COLO668 (cell line): ENCODE data around the gene GPR139.

Experiments
- DNase-seq: peaks from one replicate; lab custom pipeline; 2025; ENCODE audit not compliant: unreplicated experiment; lab: John Stamatoyannopoulos, UW

GPR139 gene

DNA sequence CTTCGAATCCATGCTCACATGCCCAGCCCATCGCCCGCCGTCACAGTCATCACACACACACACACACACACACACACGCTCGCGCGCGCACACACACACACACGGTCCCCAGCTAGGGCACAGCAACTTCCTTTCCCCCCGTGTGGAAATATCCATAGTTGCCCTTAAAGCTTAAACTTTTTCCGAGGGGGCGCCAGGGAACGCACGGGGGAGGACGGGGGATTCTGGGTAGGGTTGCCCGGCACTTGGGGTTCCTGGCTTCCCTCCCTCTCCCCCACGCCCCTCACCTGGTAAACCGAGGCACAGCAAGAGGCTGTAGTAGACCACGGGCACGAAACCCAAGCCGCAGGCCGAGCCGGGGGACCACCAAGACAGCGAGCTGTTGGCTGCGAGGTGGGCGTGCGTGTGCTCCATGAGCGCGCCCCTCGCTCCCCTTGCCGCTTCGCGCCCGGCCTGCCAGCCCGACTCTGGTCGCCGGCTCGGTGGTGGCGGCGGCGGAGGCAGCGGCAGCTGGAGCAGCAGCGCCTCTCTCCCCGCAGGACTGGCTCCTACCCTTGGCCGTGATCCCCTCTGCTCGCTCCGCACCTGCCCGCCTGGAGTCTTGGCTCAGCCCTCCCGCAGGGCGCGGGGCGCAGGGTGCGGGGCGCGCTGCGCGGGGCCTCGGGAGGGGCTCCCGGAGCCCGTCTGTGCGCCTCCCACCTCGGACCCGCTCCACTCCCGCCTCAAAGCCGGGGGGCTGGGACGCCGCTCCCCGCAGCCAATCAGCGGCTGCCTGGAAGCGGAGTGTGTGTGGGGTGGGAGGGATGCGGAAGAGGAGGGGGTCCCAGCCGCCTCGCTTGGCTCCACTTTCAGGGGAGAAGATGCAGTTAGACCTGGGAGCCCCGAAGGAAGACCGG is at the start of gene GPR139:
GPR139 (minus strand) TSS at position 688 of the 896 bp plus-strand sequence; CDS start at position 414, 274 bp downstream.
- DNase-seq: peak; percentile 6

DNA sequence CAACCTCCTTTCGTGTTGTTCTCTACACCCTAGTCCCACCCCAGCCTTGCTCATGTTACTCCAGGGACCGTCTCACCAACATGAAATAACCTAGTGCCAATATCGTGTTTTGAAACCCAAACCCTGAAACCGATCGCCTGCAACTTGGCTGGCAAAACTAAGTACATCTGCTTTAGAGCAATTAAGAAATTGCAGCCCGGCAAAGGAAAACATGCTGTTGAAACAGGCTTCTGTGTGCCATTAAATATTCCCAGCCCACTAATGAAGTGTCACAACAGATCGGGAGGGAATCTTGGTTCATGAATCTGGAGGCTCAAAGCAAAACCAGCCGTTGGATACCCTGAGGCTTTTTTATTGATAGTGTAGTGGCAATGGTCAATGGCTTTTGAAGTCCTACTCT is 48.3 kb upstream of the GPR139 start:
- DNase-seq: no peak

DNA sequence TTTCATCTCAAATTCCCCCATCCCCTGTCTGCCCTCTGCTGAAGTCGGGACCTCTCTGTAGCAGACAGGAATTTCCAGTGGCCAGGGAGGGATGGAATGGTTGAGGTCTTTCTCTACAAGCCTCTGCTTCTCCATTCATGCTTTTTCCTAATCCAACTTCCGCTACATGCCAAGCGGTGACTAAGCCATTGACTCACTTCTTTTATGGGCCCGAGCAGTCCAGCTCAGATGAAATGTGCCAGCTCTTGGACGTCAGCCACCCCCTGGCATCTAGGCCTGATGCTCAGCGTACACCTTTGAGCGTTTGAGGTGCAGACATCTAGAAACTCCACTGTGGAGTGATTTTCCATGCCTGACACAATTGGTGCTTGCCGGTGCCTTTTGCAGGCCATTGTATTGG is 40.7 kb upstream of the GPR139 start:
- DNase-seq: no peak

DNA sequence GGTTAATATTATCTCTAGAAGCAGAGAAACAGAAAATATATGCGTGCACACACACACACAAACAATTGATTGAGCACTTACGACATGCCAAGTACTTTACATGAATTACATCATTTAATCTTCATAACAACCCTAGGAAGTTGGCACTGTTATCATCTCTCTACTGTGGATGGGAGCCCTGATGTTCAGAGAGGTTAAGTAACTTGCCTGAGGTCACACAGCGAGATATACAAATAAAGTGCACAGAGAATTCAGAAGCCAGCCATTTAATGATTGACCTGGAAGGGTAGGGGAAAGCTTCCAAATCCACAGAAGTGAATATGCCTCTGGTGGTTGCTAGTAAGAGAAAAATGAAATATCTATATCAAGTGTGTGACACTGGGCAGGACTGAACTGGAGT is 37.5 kb upstream of the GPR139 start:
- no peak for DNase-seq

DNA sequence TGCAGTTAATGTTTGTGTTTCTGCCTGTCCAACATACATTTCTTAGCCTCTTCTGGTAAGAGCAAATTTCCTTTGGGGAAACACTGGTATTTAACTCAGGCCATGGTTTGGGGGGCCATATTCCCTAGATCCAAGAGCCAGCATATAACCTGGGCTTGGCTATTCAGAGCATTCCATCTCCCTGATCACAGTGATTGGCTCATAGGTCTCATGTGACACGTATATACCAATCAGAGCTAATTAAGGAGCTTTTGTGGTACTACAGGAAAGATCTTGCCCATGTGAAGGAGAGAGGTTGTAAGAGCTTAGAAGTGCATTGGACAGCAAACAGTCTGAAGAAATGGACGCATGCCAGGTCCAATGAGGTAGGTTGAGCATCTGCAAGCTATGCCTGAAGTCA is 33.4 kb upstream of the GPR139 start:
- no peak for DNase-seq

DNA sequence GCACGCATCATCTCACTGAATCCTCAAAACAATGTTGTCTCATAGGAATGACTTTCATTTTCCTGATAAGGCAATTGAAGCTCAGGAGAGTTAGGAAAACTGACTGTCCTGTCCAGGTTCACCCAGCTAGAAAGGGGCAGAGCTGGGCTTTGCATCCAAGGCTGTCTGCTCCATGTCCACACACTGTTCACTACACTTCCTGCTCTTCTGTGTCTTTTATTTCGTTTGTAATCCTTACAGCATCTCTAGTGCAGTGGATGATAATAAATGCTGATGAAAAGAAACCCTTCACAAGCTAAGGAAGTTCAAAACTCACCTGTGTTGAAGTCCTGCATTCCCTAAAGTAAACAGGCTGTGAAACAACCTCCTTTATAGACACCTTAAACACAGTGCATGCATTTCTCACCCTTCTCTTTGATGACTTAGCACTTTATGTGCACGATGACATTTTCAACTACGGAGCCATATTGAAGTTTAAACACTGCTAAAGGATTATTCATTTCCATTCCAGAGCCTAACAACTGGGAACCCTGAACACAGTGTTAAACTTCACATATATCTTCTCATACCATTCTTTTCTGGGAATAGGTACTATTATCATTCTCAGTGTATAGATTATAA is 31.0 kb upstream of the GPR139 start:
- DNase-seq: no peak

DNA sequence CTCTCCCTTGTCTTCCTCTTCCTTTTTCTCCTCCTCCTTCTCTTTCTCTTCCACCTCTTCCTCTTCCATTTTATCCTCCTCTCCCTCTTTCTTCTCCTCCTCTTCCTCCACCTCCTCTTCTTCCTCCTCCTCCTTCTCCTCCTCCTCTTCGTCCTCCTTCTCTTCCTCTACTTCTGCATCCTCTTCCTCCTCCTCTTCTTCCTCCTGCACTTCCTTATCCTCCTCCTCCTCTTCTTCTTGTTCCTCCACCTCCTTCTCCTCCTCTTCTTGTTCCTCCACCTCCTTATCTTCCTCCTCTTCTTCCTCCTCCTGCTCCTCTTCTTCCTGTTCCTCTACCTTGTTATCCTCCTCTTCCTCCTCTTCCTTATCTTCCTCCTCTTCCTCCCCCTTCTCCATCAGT is 28.8 kb upstream of the GPR139 start:
- DNase-seq: no peak

DNA sequence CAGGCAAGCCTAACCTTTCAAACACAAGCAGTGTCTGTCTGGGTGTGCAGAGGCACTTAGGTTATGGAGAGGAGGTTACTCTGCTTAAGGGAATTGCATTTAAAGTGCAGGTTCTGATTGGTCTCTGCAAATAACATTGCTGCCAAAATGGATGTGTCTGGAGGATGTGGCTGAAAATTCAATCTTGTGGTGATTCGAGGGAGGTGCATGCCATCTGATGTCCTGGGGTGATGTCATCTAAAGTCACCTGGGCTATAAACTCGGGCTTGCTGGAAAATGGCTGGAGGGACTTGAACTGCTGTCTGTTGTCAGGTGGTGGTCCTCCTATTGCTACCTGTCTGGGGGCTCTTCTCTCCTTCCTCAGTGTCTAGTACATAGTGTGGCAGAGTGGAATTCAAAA is 28.3 kb upstream of the GPR139 start:
- no peak for DNase-seq

DNA sequence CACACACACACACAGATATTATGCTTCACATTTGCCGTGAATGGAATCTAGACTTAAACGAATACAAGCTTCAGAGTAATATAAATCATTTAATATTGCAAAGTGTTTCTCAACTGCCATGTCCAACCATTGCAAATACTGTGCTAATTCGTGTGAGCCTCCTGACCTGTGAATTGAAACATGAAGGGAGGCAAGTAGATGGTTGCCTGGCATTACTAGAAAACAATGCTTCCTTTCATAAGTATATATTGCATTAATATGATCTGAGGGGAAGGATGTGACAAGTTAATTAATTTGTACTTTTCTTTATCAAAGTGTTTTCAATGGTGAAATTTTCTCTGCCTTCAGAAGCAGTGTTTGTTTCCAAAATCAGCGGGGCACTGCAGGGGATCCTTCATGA is 25.7 kb upstream of the GPR139 start:
- no peak for DNase-seq

DNA sequence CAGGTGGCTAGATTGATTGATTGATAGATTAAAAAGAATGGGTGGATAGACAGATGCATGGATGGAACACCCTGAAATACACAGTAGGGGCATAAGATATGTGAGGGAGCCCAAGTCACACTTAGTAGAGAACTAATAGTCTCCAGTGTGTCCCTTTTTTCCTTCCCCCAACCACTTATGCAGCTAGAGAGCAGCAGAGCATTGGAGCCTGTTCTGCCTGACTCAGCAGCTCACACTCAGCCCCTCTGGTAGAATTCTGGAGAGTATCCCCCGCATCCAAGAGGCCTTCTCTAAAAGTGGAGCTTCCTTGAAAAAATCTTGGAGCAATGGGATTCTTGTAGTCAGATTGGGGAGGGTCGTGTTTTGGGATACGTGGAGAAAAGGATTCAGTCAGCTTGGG is 20.5 kb upstream of the GPR139 start:
- DNase-seq: no peak

DNA sequence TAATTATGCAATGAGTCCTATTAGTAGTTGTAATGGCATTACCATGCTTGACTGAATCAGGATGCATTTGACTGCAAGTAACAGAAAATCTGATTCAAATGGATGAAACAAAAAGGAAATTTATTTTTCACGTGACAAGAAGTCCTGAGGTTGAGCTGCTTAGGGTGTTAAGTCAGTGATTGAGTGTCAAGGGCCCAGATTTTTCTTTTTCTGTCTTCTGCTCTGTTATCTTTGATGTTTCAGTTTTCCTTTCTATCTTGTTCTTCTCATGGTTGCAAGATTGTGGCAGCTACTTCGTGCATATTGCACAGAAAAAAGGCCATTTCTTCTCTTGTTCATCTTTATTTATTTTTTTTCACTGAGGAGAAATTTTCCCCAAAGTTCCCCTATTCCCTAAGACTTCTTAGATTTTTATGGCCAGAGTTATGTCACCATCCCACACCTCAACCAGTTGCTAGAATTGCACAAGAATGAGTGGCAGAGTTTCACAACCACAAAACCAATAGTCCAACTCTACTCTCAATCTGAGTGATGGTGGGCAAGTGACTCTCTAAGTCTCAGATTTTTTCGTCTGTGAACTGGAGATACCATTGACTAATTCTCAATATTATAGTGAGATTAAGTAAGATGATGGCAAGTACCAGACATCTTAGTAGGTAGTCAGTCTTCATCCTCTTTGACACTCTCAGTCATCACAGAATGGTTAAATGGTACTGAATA is 15.7 kb upstream of the GPR139 start:
- no peak for DNase-seq

DNA sequence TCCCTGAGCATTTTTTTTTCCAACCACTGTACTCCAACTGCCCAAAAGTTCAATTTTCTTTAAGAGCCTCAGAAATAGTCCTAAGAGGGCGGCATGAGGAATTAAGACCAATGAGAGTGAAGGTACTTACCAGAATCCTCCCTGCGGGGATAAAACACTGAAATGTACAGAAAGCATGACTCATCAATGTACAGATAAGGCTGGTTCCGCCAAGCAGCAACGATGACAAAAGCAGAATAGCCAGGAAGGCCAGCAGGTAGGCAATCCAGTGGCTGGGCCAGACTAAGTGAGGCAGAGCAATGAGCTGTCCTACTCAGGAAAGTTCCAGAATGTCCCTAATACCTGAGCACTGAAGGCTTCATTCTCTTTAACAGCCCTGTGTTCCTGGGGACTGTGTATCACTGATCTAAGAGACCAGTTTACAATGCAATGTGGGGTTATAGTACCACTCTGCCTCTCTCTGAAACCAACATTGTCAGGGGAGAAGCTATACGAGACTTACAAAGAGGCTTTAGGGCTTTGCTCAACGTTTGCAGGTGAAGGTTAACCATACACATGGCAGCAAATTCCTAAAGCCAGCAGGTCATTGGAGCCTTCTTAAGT is 11.0 kb upstream of the GPR139 start:
- DNase-seq: peak; percentile 13

DNA sequence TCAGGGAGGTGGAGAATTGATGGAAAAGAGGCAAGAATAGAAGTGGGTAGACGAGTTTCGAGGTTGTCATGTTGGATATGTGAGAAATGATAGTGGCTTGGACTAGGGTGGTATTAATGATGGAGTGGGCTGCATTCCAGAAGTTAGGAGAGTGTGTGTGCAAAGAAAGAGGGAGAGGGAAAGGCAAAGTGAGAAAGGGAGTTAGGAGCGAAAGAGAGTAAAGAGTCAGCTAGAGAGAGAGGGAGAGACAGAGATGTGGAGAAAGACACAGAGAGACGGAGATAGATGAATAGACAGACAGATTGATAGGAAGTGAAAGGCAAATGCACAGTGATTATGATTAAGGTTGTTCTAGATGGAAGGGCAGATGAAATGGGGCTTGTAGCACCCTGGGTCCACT is 5.4 kb upstream of the GPR139 start:
- no peak for DNase-seq

DNA sequence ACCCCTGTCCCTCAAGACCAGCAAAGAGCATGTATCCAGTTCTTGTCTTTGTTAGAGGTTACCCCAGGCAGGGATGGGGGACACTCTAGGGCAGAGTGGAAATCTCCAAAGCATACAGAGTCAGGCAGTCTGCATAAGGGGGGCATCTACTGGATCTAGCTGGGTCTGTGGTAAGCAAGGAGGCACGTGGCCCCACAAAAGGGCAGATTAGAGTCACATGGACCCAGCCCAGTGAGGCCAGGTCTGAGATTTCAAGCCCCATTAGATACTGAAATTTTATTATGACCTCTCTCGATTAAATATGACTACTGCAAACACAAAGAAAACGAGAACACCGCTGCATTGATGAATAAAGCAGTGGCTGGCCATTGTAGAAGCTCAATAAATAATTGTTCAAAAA is 1.6 kb upstream of the GPR139 start:
- DNase-seq: no peak

DNA sequence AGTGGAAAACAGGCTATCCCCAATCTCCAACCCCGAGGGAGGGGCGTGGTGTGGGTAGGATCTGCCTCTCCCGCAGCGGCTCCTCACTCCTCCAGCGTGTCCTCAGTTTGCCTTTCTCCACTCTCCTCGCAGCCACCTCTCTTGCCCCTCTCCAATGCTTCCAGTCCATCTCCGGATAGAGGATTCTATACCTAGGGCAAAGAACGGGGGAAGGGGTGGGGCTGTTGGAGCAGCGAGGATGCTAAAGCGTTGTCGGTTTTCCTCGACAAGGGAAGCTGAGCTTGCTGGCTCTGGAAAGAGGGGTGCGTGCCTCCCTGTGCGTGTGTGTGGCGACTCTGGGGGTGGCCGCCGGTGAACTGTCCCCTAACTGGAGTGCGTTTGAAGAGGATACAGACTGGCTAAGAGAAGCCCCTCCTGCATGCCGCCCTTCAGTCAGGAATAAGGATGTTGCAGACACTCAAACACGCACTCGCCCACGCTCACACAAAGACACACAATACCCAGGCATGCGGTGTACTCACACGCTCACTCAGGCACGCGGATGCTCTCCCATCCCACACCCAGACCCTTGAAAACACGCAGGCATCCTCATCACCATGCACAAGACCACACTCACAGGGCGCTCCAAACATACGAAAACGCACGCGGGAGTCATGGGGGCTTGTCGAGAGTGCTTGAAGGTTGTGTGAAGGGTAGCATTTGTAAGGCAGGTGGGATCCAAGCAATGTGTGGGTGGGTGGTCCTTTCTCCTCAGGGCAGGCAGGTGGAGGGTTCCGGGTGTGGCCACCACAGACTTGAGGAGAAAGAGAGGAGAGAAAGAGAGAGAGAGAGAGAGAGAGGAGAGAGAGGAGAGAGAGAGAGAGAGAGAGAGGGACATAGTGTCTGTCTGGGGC is 655 bp upstream of the GPR139 start:
- no peak for DNase-seq

DNA sequence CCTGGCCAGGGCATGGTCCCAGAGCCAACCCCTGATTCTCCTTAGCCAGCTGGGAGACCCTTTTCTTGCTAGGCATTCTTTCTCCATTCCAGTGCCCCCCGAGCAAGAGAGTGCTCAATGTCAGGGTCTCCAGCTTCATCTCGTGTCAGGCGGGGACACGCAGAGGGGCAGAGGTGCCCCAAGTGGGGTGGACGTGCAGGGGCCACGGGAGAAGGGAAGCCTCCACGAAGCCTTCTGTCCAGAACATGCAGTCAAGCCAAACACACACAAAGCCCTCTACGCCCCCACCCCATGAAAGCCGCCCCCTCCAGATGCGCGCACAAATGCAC is 852 bp downstream of the GPR139 start:
- no peak for DNase-seq

DNA sequence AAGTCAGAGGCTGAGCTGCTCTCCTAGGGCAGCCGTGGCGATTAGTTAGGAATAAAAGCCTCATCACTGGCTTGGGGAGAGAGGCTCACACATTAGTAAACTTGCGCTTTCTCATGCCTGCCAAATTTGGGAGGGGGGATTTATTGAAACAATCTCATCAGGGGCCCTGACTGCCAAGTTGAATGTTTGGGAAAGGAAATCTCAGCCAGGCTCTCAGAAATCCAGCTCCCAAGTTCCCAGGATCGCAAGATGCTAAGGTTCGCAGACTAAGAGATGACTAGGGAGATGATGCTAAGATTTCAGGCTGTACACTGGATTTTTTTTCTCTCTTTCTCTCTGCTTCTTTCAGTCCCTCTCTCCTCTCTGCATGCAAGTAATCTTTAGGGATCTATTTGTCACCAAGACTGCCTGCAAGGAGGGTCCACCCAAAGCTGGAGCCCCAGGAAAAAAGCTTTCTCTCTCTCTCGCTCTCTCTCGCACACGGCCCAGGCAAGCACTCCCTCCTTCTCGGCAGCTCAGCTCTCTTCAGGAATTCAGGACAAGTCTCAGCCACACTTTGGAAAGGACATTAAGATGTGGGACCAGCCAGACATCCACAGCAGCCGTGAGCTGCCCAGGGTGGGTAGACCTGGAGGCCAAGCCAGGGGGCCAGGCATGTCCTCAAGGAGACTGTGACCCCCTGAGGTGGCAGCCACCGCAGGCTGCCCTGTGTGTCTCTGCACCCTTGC is 1.4 kb downstream of the GPR139 start:
- DNase-seq: no peak

DNA sequence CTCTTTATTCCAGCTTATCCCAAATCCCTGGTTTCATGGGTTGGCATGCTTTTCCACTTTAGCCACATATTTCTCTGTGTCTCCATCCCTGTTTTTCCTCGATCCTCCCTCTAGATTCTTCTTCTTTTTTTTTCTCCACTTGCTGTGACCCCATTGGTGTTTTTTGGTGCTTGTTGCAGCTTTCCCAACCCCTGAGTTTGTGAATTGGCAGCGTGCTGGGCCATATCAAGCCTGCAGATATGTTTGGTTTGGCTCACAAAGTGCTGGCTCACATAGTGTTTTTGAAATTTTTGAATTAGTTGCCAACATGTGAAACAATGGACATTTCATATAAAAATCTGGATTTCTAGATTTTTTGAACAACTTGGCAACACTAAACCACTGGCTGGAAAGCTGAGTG is 8.8 kb downstream of the GPR139 start:
- DNase-seq: no peak

DNA sequence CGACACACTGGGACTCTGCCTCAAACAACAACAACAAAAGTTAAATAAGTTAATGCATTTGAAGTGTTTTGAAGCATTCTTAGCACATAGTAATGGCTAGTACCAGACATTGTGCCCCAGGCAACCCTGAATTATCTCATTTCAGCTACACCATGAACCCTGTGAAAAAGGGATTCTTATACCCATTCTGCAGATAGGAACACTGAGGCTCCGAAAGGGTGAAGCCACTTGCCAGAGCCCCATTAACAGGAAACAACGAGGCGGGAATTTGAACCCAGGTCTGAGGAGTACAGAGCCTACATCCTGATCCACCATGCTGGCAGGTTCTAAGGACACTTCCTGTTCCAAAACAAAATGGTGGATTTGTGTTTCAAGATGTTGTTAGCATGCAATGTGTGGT is 9.2 kb downstream of the GPR139 start:
- no peak for DNase-seq

DNA sequence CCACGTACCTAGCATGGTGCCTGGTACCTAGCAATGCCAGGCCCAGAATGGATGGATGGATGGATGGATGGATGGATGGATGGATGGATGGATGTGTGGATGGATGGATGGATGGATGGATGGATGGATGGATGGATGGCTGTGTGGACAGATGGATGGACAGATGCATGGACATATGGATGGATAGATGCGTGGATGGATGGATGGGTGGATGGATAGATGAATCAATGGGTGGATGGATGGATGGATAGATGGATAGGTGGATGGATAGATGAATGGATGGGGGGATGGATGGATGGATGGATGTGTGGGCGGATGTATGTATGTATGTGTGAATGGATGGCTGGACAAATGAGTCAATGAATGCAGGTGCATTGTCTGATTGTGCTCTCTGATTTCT is 12.6 kb downstream of the GPR139 start:
- DNase-seq: no peak
